HL-60 (cell line): ENCODE results near the gene ANTXR1.

Source experiments
- GABPA ChIP-seq: IDR thresholded peaks from 2 replicates; pipeline ENCODE4 v1.6.1; 2012; ENCODE audit warnings: low read depth
- POLR2AphosphoS5 ChIP-seq: IDR thresholded peaks from 2 replicates; pipeline ENCODE4 v1.6.1; 2012; ENCODE audit warnings: low read depth
- SPI1 ChIP-seq: IDR thresholded peaks from 2 replicates; pipeline ENCODE4 v1.6.1; 2012; ENCODE audit warnings: low read depth, mild to moderate bottlenecking, borderline replicate concordance
- TF ChIP-seq, protein P1 (sequence below): IDR thresholded peaks from one replicate; pipeline ENCODE4 v1.5.1; 2011; ENCODE audit warnings: low read length, control low read depth, inconsistent platforms; ENCODE audit not compliant: insufficient read depth
- TF ChIP-seq, protein P2 (sequence below): IDR thresholded peaks from 2 replicates; pipeline ENCODE4 v1.6.1; 2012; ENCODE audit warnings: low read depth; ENCODE audit not compliant: insufficient replicate concordance

DNA sequence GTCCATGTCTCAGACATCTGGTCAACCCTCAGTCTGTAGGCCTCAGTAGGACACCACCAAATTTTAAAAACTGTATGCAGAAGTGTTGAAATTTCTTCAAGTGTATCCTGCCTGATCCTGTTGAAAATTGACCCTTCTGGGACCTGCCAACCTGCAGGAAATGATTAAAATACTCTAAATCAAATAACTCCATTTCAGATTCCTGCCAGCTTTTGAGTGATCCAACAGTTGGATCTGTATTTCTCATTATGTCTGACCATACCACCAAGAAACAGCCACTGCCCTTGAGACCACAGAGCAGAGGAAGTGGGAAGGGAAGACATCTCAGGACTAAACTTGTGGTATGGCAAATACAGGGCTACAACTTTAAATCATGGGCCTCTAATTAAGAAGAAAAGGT is 113.4 kb downstream of the ANTXR1 start:
- TF ChIP-seq, protein P1, sequence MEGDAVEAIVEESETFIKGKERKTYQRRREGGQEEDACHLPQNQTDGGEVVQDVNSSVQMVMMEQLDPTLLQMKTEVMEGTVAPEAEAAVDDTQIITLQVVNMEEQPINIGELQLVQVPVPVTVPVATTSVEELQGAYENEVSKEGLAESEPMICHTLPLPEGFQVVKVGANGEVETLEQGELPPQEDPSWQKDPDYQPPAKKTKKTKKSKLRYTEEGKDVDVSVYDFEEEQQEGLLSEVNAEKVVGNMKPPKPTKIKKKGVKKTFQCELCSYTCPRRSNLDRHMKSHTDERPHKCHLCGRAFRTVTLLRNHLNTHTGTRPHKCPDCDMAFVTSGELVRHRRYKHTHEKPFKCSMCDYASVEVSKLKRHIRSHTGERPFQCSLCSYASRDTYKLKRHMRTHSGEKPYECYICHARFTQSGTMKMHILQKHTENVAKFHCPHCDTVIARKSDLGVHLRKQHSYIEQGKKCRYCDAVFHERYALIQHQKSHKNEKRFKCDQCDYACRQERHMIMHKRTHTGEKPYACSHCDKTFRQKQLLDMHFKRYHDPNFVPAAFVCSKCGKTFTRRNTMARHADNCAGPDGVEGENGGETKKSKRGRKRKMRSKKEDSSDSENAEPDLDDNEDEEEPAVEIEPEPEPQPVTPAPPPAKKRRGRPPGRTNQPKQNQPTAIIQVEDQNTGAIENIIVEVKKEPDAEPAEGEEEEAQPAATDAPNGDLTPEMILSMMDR: no peak
- TF ChIP-seq GABPA (no peak), POLR2AphosphoS5 (no peak), SPI1 (no peak)
- TF ChIP-seq, protein P2, sequence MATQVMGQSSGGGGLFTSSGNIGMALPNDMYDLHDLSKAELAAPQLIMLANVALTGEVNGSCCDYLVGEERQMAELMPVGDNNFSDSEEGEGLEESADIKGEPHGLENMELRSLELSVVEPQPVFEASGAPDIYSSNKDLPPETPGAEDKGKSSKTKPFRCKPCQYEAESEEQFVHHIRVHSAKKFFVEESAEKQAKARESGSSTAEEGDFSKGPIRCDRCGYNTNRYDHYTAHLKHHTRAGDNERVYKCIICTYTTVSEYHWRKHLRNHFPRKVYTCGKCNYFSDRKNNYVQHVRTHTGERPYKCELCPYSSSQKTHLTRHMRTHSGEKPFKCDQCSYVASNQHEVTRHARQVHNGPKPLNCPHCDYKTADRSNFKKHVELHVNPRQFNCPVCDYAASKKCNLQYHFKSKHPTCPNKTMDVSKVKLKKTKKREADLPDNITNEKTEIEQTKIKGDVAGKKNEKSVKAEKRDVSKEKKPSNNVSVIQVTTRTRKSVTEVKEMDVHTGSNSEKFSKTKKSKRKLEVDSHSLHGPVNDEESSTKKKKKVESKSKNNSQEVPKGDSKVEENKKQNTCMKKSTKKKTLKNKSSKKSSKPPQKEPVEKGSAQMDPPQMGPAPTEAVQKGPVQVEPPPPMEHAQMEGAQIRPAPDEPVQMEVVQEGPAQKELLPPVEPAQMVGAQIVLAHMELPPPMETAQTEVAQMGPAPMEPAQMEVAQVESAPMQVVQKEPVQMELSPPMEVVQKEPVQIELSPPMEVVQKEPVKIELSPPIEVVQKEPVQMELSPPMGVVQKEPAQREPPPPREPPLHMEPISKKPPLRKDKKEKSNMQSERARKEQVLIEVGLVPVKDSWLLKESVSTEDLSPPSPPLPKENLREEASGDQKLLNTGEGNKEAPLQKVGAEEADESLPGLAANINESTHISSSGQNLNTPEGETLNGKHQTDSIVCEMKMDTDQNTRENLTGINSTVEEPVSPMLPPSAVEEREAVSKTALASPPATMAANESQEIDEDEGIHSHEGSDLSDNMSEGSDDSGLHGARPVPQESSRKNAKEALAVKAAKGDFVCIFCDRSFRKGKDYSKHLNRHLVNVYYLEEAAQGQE: no peak
